ENCODE data around the gene ZNF850.

DNA sequence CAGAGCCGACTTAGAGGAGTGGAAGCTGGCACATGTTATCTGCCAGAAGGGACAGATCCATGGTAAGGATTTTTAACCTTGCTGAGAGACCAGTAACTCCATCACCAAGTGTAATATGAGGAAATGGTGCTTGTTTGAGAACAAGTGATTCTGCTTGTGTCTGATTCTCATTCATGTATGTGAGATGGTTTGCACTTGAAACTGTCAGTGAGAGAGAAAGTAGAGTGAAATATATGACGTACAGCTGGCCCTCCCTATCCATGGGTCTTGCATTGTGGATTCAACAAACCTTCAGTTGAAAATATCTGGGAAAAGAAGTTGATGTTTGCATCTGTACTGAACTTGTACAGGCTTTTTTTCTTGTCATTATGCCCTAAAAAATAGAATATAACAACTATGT is 104.0 kb downstream of the ZNF850 start:
- TF ChIP-seq GATA2 (IDR thresholded peaks at IDR 0.05; ENCODE audit: low read depth, low read length) = no peak
- TF ChIP-seq GATA3 (IDR thresholded peaks at IDR 0.05; ENCODE audit: low read depth, low read length) = no peak
